Fibroblast of skin of abdomen (primary cell): ENCODE data around the gene HSPBAP1.
A peak's percentile ranks its signal among the peaks of the same experiment; 100 is the strongest.
"Not testable (repeated sequence)": the region's sequence is repeated elsewhere in the genome, so short reads cannot be mapped to it uniquely, and the experiment has no call there.

Experiments
- DNase-seq: peaks from one replicate; pipeline ENCODE4 v3.0.0-alpha.2; 2013

The HSPBAP1 gene

DNA sequence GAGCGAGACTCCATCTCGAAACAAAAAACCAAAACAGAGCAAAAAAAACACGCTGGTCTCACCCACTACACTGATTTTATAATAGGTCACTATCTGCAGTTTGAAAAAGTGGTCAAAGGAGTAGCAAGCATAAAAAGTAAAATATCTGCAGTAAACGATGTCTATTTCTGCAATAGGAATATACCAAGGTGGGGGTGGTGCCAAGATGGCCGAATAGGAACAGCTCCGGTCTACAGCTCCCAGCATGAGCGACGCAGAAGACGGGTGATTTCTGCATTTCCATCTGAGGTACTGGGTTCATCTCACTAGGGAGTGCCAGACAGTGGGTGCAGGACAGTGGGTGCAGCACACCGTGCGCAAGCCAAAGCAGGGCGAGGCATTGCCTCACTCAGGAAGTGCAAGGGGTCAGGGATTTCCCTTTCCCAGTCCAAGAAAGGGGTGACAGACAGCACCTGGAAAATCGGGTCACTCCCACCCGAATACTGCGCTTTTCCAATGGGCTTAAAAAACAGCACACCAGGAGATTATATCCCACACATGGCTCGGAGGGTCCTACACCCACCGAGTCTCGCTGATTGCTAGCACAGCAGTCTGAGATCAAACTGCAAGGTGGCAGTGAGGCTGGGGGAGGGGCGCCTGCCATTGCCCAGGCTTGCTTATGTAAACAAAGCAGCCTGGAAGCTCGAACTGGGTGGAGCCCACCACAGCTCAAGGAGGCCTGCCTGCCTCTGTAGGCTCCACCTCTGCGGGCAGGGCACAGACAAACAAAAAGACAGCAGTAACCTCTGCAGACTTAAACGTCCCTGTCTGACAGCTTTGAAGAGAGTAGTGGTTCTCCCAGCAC is 60.7 kb downstream of the HSPBAP1 start:
- not testable (repeated sequence) for DNase-seq

DNA sequence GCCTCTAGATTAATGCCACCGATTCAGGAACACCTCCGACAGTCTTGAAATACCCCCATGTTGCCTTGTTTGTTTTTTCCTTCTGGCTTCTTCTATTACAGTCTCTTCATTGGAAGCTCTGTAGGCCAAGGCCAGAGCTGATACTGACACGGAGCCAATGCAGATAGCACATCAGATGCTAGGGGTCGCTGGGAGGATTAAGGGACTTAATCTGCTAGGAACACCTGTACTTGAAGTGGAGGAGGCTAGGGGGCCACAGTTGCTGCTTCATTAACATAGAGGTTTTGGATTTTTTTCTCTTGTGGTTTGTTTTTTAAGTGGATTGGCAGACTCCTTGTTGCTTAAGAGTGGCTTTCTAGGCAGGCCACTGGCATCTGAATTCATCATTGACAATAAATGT is 63.4 kb downstream of the HSPBAP1 start:
- no peak for DNase-seq

DNA sequence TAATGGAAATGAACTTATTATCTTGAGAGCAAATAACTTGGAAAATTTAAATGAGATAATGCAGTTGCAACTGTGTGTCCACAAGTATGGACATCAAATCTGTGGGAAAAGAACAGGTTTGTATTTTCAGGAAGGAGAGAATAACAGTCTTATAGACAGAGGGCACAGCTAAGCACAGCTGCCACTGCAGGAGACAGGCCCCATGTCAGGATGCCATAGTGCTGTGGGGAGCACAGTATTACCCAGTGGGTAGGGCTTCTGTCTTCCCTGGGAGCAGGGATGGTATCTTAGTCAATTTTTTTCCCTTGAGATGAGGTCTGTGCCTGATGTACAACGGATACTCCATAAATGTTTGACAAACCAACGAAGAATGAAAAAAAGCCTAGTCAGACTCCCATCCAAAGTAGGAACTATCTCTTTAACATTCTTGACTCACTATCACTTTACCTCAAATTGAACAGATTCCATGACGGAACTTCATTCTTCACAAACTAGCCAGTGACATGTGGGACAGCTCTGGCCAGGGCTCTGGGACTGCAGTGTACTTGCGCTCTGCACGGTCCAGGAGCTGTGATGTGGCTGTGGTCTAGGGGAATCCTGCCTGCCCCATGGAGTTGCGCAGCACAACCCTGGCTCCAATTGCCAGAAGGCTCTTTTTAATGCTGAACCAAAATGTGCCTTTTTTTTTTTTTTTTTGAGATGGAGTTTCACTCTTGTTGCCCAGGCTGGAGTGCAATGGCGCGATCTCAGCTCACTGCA is 64.7 kb downstream of the HSPBAP1 start:
- DNase-seq = no peak

DNA sequence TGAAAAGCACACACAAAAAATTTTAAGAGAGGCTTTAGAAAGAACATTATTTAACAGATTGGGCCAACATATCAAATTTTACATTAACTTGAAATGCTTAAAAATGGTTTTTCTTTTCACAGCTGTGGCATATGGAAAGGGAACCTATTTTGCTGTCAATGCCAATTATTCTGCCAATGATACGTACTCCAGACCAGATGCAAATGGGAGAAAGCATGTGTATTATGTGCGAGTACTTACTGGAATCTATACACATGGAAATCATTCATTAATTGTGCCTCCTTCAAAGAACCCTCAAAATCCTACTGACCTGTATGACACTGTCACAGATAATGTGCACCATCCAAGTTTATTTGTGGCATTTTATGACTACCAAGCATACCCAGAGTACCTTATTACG is 65.4 kb downstream of the HSPBAP1 start:
- no peak for DNase-seq

DNA sequence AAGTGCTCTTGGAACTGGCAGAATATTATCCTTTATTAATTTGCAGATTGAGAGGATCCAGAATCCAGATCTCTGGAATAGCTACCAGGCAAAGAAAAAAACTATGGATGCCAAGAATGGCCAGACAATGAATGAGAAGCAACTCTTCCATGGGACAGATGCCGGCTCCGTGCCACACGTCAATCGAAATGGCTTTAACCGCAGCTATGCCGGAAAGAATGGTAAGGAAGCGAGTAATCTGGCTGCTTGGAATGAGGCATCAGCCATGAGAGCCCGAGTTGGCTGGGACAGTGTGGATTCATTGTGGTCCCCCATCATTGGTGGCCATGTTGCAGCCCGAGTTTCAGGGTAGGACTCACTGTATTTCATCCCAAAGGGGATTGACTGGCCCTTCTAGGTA is 65.9 kb downstream of the HSPBAP1 start:
- peak; percentile 7 for DNase-seq

DNA sequence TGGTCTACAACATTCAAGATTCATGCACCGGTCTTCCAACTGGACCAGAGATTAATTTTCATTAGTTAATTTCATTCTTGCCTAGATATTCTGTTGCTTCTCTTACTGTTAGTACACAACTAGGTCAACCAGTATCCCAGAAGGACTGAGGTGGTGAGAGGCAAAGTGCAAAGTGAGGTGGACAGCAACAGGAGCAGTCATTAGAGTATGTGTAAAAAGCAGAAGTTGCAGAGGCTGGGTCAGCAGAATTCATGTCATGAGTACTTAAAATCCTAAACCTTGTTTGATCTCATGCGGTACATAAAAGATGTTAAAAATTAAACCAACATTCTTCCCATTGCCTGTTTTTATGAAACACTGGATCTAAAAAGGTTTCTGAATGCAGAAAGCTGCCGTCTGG is 66.3 kb downstream of the HSPBAP1 start:
- DNase-seq = no peak

DNA sequence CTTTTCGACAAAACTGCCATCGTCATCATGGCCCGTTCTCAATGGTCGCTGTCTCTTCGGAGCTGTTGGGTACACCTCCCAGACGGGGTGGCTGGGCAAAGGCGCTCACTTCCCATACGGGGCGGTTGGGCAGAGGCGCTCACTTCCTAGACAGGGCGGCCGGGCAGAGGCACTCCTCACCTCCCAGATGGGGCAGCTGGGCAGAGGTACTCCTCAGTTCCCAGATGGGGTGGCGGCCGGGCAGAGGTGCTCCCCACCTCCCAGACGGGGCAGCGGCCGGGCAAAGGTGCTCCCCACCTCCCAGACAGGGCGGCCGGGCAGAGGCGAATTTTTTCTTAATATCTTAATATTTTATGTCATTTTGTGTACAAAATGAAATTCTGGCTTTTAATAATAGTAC is 68.5 kb downstream of the HSPBAP1 start:
- no peak for DNase-seq

DNA sequence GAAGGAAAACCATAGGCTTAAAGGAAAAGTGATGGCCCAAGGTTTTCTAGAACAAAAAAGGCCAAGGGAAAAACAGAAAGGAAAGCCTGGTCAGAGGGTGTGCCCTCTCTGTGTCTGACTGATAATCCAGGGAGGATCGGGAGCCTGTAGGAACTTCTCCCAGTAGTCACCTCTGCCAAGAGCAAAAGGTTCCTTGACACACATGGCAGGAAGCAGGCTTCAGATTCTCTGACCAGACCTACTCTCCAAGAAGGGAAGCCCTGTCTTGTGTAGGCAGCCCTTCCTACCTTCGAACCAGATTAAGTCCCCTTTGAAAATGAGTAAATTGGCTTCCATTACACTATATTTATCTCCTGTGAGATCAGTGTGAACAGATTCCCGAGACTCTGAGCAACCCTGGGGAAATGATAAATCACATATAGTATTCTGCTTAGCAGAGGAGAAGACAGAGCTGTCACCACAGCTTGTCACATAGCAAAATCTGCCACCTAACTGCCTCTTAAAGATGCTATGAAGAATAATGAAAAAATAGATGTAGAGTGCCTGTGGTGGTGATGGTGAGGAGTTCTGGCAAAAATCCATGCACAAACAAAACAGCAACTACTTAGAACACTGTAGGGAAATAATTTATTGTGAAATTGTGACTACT is 74.2 kb downstream of the HSPBAP1 start:
- no peak for DNase-seq

DNA sequence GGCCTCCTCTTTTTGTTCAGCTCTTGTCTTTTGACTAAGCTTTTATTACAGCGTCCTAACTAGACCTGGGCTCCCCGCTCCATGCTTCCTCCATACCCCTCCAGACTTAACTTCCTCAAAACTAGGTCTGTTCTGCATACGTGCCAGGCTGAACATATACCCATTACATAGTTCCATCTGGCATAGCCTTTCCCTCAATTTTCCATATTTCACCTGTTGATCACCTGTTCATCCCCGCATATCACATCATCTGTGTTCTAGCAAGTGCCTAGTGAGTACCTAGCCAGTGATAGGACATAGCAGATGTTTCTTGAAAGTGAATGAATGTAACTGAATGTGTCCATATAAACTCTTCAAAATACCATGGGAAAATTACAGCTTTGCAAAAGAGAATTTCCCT is 77.0 kb downstream of the HSPBAP1 start:
- DNase-seq = no peak

DNA sequence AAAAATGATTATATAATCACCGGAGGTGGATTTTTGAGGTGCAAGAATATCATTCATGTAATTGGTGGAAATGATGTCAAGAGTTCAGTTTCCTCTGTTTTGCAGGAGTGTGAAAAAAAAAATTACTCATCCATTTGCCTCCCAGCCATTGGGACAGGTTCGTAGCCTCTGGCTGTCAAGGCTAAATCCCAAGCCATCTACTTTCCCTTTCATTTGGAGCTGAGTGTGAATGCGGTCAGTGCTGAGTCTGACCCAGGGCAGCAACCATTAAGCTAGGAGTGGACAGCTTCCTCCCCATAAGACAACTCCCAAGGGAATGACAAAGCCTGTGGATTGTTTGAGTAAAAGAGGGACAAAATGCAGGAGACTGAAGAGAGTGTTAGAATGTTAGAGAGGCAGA is 79.4 kb downstream of the HSPBAP1 start:
- DNase-seq = no peak

DNA sequence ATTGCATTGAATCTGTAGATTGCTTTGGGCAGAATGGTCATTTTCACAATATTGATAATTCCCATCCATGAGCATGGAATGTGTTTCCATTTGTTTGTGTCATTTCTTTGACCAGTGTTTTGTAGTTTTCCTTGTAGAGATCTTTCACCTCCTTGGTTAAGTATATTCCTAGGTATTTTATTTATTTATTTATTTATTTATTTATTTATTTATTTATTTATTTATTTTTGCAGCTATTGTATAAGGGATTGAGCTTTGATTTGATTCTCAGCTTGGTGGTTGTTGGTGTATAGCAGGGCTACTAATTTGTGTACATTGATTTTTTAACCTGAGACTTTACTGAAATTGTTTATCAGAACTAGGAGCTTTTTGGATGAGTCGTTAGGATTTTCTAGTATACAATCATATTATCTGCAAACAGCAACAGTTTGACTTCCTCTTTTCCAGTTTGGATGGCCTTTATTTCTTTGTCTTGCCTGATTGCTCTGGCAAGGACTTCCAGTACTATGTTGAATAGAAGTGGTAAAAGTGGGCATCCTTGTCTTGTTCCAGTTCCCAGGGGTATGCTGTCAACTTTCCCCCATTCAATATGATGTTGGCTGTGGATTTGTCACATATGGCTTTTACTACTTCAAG is 82.9 kb downstream of the HSPBAP1 start:
- DNase-seq = not testable (repeated sequence)

DNA sequence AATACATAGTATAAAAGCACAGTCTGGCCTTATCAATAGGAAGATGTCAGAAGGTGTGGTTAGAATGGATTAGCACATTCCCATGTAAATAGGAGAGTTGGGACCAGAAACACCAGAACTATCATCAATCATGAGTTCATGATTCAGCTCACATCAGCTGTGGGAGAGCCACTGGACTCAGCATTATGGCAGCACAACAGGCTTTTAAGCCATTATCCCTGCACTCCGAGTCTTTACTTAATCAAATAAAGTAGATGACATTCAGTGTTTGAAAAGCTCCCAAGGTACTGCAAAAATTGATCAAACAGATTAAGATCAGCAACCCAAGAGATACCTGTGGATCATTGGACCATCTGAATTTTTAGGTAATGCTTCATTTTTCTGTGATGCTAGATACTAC is 88.3 kb downstream of the HSPBAP1 start:
- no peak for DNase-seq

DNA sequence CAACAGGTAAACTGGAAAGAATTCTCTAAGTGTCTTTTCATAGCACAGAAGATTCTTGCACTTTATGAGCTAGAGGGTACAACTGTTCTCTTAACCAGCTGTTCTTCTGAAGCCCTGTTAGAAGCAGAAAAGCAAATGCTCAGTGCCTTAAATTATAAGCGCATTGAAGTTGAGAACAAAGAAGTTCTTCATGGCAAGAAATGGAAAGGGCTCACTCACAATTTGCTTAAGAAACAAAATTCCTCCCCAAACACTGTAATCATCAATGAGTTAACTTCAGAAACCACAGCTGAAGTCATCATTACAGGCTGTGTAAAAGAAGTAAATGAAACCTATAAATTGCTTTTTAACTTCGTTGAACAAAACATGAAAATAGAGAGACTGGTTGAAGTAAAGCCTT is 93.4 kb downstream of the HSPBAP1 start:
- no peak for DNase-seq

DNA sequence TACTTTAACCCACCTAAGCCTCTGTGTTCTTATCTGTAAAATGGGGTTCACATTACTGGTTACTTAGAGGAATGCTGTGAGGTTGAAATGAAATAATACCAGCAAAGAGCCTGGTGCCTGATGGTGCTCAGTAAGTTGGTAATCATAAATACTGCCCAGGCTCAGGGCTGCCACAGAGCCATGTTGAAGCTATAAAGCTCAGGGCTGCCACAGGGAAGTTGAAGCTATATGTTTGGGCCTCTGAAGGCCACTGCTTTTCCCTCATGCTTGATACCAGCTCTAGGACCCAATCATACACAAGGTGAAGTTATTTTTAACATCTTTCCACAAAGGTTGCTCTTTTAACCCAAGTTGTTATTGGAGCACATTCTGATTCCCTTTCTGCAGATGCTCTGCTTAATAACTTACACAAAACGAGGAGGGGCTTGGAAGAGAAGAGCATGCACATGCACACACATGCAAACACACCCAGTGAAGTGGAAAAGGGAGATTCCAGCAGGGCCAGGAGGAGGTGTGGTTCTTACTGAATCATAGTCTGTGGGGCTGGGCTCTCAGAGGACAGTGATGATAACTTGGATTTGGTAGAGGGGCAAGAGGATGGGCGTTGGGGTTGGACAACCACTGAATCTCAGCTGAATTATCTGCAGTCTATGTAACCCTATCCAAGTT is 95.5 kb downstream of the HSPBAP1 start:
- no peak for DNase-seq

DNA sequence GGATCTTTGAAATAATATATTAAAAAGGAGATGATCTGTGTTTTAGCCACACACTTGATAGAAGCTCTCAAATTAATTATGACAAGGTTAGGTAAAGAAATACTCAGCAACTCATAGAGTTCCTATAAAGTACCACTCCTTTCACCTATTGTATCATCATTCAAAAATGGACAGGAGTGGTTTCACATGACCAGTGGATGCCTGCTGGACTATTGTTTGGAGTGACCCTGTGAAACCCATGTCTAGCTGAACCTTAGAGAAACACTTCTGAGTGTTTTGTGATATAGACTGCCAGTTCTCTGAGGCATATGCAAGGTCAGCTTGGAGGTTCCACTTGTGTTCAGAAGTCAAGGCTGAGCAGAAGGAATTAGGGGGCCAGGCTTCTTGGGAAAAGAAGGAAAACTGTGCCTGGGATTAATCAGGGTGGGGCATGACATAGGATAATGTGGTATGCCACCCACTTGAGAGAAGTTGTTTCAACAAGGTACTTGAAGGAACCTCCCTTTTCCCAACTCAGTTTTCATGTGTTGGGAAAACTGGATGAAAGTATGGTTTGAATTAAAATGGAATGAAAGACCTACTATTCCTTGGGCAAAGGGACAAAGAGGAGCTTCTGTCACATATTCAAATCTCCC is 97.6 kb downstream of the HSPBAP1 start:
- no peak for DNase-seq

DNA sequence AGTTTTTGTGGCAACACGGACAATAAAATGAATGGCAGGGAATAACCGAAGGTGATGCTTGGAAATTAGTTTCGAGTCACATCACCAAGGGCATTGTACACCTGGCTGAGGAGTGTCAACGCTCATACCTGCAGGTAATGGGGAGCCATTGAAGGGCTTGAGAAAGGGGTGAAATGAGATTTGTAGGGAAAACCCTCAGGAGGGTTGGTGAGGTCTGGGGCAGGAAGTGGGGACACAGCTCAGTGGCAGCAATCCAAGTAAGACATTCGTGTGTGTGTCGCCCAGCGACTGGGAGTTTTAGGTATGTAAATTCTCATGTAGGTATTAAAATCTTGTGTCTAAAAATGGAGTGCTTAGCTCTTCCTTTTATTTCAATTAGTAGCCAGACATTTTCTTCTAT is 98.7 kb downstream of the HSPBAP1 start:
- DNase-seq = no peak

DNA sequence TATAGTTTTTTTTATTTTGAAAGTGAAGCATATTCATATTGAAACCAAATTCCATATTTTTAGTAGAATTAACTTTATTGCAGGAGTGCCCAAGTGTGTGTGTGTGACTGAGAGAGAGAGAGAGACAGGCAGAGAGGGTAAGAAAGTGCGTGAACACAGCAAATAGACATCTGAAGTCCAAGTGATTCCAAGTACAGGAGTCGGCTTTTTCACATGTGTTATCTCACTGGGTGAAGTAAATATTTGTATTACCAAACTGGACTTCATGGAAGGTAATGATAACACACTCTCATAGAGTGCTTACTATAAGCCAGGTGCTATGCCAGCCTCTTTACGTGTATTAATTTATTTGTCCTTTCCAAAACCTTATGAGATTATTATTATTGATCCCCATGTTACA is 101.0 kb downstream of the HSPBAP1 start:
- DNase-seq = no peak

DNA sequence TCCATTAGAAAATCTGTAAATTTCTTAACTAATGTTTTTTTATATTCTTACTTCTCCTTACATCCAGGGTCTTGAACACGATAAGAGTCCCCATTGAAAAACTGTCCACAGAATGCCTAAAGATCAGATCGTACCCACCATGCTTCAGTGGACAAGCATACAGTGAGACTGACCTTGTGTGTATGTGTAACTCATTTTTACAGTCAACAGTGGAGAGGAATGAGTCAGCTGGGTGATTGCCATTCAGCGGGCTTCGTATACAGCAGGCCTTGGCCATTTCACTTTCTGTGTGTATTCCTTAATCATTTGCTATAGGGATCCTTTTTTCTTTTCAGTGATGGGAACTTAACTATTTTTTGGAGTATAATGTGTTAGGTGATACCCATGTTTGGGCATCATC is 102.4 kb downstream of the HSPBAP1 start:
- peak; percentile 31 for DNase-seq

DNA sequence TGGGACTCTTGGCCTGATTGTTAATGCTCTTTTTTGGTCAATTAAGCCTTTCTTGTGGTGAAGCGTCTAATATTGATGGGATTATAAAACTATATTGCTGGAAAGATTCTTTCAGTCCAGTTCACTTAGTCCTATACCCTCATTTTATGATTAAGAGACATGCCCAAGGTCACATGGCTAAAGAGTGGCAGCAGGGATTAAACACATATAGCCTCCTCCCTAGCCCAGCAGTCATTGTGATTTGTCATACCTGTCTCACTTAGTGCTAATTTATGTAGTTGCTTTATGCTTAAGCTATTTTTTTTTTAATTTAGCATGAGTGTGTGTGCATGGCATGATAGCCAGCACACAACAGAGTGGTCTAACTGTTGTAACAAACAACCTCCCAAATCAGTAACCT is 103.5 kb downstream of the HSPBAP1 start:
- DNase-seq = no peak
